H1 (cell line): Measurements from ENCODE around the gene PMS1. TPM values are rescaled to one million over a fixed set of nuclear protein-coding genes. Genes with fewer than 3 reads are reported as not detected.

ENCODE experiments used
- HDAC6 ChIP-seq: IDR thresholded peaks from one replicate; pipeline ENCODE4 v1.7.1; 2012; ENCODE audit warnings: low read depth, mild to moderate bottlenecking, inconsistent platforms, low read length, moderate library complexity
- polyA plus RNA-seq, 7 experiments: library from polyadenylated mRNA; depleted of rRNA in 3 of 7; stranded (reverse) in 5 of 7; unstranded in 2 of 7; fragments of >200 nt in 5 of 7; fragments of 200-250 nt in 2 of 7; gene quantifications; 1 replicate in 5 of 7; 2 replicates in 1 of 7; 4 replicates in 1 of 7; pipeline versions ENCODE4 v1.2.1 to v1.2.3, GENCODE V29; 2011 to 2013; ENCODE audit warnings: missing spikeins in 2 of 7, mixed read lengths in 2 of 7
- total RNA-seq: library from RNA; stranded (reverse); fragmentation: NEBNext Ultra II Directional; extraction: Animal tissue kit (Norgen Biotek cat#: 25700); gene quantifications from 2 replicates; pipeline ENCODE4 v1.2.1, GENCODE V29; 2021

PMS1 gene
- total and polyA plus RNA-seq, 2 of the 8 experiments (the other 6 are each of a cell fraction or from before 2014, with no cell fraction given) = 13.1 to 59.7 TPM

DNA sequence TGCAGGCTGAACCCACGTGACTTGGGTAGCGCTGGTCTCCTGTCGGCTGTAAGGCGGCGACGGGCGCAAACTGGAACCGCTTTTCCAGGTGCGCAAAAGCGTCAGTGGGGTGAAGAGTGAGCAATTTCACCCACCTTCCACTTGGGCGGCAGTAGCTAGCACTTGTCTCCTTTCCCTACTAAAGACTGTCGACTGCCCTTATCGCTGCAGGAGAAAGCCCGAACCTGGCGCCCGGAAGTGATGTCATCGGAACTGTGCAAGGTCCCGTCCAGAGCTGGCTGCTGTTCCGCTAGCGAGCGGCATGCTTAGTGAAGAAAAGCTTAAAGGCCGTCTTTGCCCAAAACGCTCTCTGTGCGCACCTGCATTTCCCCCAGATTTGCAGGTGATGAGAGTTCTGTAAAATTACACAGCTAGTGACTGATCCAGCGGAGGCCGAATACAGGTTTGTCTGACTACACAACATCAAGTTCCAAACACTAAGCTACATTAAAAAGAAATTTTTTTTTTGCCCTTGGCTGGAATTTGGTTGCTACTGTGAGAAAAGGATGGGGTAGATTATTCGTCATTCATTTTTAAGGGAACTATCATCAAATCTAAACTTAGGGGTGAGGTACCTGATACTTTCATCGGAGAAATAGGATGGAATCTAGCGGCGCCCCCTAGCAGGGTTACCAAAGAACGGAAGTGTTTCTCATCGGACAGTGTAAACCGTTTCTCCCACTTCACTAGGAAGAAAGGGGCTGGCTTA lies 21.5 kb upstream of the PMS1 start, which contains the start of gene OSGEPL1 (continued):
- TF ChIP-seq HDAC6 = no peak
